Caco-2 (cell line): ENCODE results near the gene MSH3. TPM values are rescaled to one million over a fixed set of nuclear protein-coding genes. Genes with fewer than 3 reads are reported as not detected.

Experiments used
- BruUV-seq: library from RNA; stranded (reverse); fragments of 400-500 nt; replicated peaks from 2 replicates; lab custom pipeline; 2021; lab: Mats Ljungman, UMichigan
- CTCF ChIA-PET: fragments of 300-600 bp; sonication (Branson Sonifier 250); formaldehyde crosslinking; loops from one replicate; lab custom pipeline; 2022; ENCODE audit warnings: antibody characterized with exemption; lab: Charles Lee
- POLR2A ChIA-PET: fragments of 300-600 bp; sonication (Branson Sonifier 250); formaldehyde crosslinking; loops from one replicate; lab custom pipeline; 2022; ENCODE audit warnings: antibody characterized with exemption; lab: Charles Lee
- DNase-seq, 2 experiments: peaks; one replicate each; pipeline versions ENCODE4 v3.0.0 to v3.0.0-alpha.2; 2020 to 2022
- H3K27me3 ChIP-seq: replicated peaks from 2 replicates; pipeline ENCODE4 v1.6.0; 2011; ENCODE audit warnings: low read length; ENCODE audit not compliant: control insufficient read depth, insufficient read depth
- H3K36me3 ChIP-seq: 2 replicates; pipeline ENCODE4 v1.5.1; 2011; ENCODE audit warnings: low read length; ENCODE audit not compliant: control insufficient read depth, insufficient read depth
- H3K4me1 ChIP-seq: fragments of 250-450 bp; sonication (Bioruptor Pico); 2 replicates; pipeline ENCODE4 v1.5.1; 2020; ENCODE audit warnings: mild to moderate bottlenecking
- H3K4me3 ChIP-seq: 2 replicates; pipeline ENCODE4 v1.5.1; 2011; ENCODE audit warnings: low read depth, mild to moderate bottlenecking, control low read depth, low read length
- H3K9me3 ChIP-seq: fragments of 250-450 bp; sonication (Bioruptor Pico); 2 replicates; pipeline ENCODE4 v1.5.1; 2020; ENCODE audit warnings: mild to moderate bottlenecking, moderate library complexity
- H3K27ac Mint-ChIP-seq: one replicate; pipeline ENCODE4 v1.8.0; 2022; ENCODE audit warnings: mixed read lengths; ENCODE audit not compliant: unreplicated experiment
- H3K27me3 Mint-ChIP-seq: one replicate; pipeline ENCODE4 v1.8.0; 2022; ENCODE audit warnings: mixed read lengths; ENCODE audit not compliant: insufficient read depth, unreplicated experiment
- H3K36me3 Mint-ChIP-seq: one replicate; pipeline ENCODE4 v1.8.0; 2022; ENCODE audit warnings: mild to moderate bottlenecking, mixed read lengths; ENCODE audit not compliant: insufficient read depth, unreplicated experiment
- H3K4me1 Mint-ChIP-seq: one replicate; pipeline ENCODE4 v1.8.0; 2022; ENCODE audit warnings: low read depth, mixed read lengths; ENCODE audit not compliant: unreplicated experiment
- H3K4me3 Mint-ChIP-seq: one replicate; pipeline ENCODE4 v1.8.0; 2022; ENCODE audit warnings: mild to moderate bottlenecking, moderate library complexity, mixed read lengths; ENCODE audit not compliant: unreplicated experiment
- H3K9me3 Mint-ChIP-seq: one replicate; pipeline ENCODE4 v1.8.0; 2022; ENCODE audit warnings: mixed read lengths; ENCODE audit not compliant: unreplicated experiment
- intact Hi-C: fragments of 100-400 bp; cut with micrococcal nuclease; formaldehyde crosslinking; loops from one replicate; pipeline ENCODE4 v1.10.0; 2022; ENCODE audit not compliant: unreplicated experiment
- total RNA-seq: library from RNA; stranded (reverse); gene quantifications from 2 replicates; pipeline ENCODE4 v1.2.3, GENCODE V29; 2022
- TF ChIP-seq, protein P1 (sequence below), 2 experiments: fragments of 200-600 bp in 1 of 2; IDR thresholded peaks; 1 replicate in 1 of 2; 2 replicates in 1 of 2; pipeline versions ENCODE4 v1.5.1 to v1.8.0; 2011 to 2022; ENCODE audit warnings: antibody characterized with exemption in 1 of 2, control low read depth in 1 of 2, inconsistent platforms in 1 of 2, low read depth in 1 of 2, low read length in 1 of 2, mild to moderate bottlenecking in 1 of 2, moderate library complexity in 1 of 2; ENCODE audit not compliant: insufficient read depth in 1 of 2, severe bottlenecking in 1 of 2, unreplicated experiment in 1 of 2

MSH3 gene
- total RNA-seq, 1 experiment from 2014 or later, result 17.1 TPM

DNA sequence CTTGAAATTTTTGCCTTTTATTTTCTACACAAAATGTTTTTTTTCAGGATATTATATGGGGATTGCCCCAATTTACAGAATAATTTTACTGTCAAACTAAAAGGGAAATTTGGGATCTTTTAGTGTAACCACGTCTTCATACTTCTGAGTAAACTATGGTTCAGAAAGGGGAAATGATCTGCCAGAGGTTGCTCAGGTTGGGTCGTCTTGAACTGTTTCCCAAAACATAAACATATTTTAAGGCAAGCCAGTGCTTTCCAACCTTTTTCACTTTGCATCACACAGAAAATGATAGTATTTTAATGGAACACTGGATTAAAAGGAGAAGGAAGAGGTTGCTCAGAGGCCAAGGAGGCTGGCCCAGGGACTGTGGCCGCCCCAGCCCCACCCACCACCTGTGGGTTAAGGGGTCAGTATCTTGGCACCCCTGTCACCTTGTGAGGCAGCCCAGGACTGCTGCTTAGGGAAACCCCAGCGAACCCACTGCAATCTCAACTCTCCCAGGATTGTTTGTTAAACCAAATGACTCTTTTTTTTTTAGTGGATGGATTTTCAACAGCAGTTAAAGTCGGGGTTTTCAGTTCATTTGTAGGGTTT is 143.1 kb downstream of the MSH3 start:
- no peak for DNase-seq
- CTCF ChIA-PET, result interaction anchor here (1.2 kb wide), 1 partner anchor 407 kb away, joined by 3 read pairs; no protein-coding TSS in a partner anchor
- Histone ChIP-seq H3K36me3 (no peaks in the 10 kb centered on the region), H3K27me3 (no peaks in the 10 kb centered on the region), H3K4me1 (peaks cover 13% of the 10 kb centered on the region), H3K4me3 (no peak overlapping the region), H3K9me3 (no peaks in the 10 kb centered on the region)
- Mint-ChIP-seq H3K4me3 (no peak overlapping the region), H3K27me3 (no peaks in the 10 kb centered on the region), H3K4me1 (peaks cover 6% of the 10 kb centered on the region), H3K9me3 (peaks cover 3% of the 10 kb centered on the region), H3K27ac (no peak overlapping the region), H3K36me3 (peaks cover 7% of the 10 kb centered on the region)
- BruUV-seq, result no TSS peak
- intact Hi-C loops, result no loop called here
- TF ChIP-seq, protein P1, sequence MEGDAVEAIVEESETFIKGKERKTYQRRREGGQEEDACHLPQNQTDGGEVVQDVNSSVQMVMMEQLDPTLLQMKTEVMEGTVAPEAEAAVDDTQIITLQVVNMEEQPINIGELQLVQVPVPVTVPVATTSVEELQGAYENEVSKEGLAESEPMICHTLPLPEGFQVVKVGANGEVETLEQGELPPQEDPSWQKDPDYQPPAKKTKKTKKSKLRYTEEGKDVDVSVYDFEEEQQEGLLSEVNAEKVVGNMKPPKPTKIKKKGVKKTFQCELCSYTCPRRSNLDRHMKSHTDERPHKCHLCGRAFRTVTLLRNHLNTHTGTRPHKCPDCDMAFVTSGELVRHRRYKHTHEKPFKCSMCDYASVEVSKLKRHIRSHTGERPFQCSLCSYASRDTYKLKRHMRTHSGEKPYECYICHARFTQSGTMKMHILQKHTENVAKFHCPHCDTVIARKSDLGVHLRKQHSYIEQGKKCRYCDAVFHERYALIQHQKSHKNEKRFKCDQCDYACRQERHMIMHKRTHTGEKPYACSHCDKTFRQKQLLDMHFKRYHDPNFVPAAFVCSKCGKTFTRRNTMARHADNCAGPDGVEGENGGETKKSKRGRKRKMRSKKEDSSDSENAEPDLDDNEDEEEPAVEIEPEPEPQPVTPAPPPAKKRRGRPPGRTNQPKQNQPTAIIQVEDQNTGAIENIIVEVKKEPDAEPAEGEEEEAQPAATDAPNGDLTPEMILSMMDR (IDR thresholded peaks at IDR 0.05; ENCODE audit: insufficient read depth in 1 of 2, low read depth in 1 of 2, low read length in 1 of 2, severe bottlenecking in 1 of 2, unreplicated experiment in 1 of 2), result no peak
- POLR2A ChIA-PET, result no interaction called here

DNA sequence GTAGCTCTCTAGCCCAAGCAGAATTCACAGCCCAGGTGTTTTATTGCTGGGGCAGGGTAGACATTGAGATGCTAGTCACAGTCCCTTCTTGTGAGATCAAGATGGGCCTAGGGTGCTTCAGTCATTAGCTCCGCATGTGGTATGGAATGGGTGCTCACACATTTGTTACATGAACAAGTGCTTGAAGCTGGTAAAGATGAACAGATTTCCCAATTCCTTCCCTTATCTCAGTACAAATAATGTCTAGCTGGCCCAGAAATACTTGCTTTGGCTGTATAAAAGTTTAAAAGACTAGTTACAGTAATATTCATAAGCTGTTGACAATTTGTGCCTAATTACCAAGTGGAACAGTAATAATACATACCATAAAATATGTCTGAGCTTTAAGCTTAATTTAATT is 143.7 kb downstream of the MSH3 start:
- Histone ChIP-seq H3K4me3 (no peak overlapping the region), H3K36me3 (no peaks in the 10 kb centered on the region), H3K27me3 (no peaks in the 10 kb centered on the region), H3K4me1 (peaks cover 13% of the 10 kb centered on the region), H3K9me3 (no peaks in the 10 kb centered on the region)
- no peak for DNase-seq
- Mint-ChIP-seq H3K36me3 (peaks cover 10% of the 10 kb centered on the region), H3K27ac (no peak overlapping the region), H3K9me3 (peaks cover 10% of the 10 kb centered on the region), H3K4me3 (no peak overlapping the region), H3K4me1 (peaks cover 6% of the 10 kb centered on the region), H3K27me3 (no peaks in the 10 kb centered on the region)
- no TSS peak for BruUV-seq
- TF ChIP-seq, protein P1 (IDR thresholded peaks at IDR 0.05; ENCODE audit: insufficient read depth in 1 of 2, low read depth in 1 of 2, low read length in 1 of 2, severe bottlenecking in 1 of 2, unreplicated experiment in 1 of 2), result no peak
- POLR2A ChIA-PET, result no interaction called here
- CTCF ChIA-PET, result interaction anchor here (1.2 kb wide), 1 partner anchor 406 kb away, joined by 3 read pairs; no protein-coding TSS in a partner anchor
- intact Hi-C loops, result no loop called here

DNA sequence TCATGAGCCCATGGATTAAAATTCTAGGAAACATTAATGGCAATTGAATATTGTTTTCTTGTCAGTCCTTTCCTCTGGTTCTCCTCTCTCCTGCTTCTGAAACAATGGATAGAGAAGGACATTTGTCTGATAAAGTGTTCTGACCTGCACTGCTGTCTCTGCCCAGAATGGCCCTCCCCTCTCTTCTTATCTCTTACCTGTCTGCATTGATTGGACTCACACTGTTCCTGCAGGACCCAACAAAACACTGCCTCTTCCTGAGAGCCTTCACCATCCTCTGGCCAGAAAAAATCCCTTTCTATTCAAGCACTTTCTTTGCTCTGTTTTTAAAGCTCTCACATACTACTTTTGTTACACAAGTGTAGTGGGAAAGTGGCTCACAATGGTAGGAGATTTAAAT is 144.2 kb downstream of the MSH3 start:
- H3K4me1 ChIP-seq, result peaks cover 13% of the 10 kb centered on the region
- no peaks in the 10 kb centered on the region for H3K27me3 ChIP-seq
- Mint-ChIP-seq H3K9me3 (peaks cover 11% of the 10 kb centered on the region), H3K27me3 (no peaks in the 10 kb centered on the region), H3K4me1 (peaks cover 6% of the 10 kb centered on the region), H3K36me3 (peaks cover 10% of the 10 kb centered on the region), H3K4me3 (no peak overlapping the region), H3K27ac (peak overlapping the region; percentile 48)
- CTCF ChIA-PET, result interaction anchor here (1.2 kb wide), 1 partner anchor 406 kb away, joined by 3 read pairs; no protein-coding TSS in a partner anchor
- no peaks in the 10 kb centered on the region for H3K36me3 ChIP-seq
- no peaks in the 10 kb centered on the region for H3K9me3 ChIP-seq
- intact Hi-C loops, result no loop called here
- peak in 1 of 2 experiments; percentile 15 for DNase-seq
- no TSS peak for BruUV-seq
- no peak overlapping the region for H3K4me3 ChIP-seq
- TF ChIP-seq, protein P1 (IDR thresholded peaks at IDR 0.05; ENCODE audit: insufficient read depth in 1 of 2, low read depth in 1 of 2, low read length in 1 of 2, severe bottlenecking in 1 of 2, unreplicated experiment in 1 of 2), result no peak
- POLR2A ChIA-PET, result interaction anchor here (0.6 kb wide), 1 partner anchor 160 kb away, joined by 5 read pairs; no protein-coding TSS in a partner anchor
